ENCODE measurements around the gene HES3. TPM values are rescaled to one million over a fixed set of nuclear protein-coding genes. Genes with fewer than 3 reads are reported as not detected.

HES3 gene
- polyA plus RNA-seq, 1 experiment, result not detected

GRCh38 chr1:6278263-6278662 lies 34.3 kb downstream of the HES3 start:
- Histone ChIP-seq H3K4me3 (ENCODE audit: low read depth, low read length) (no peak overlapping the region), H3K9me3 (ENCODE audit: control insufficient read depth, insufficient read depth, low read length) (no peaks in the 10 kb centered on the region; the same call in 1 of the 2 replicates), H3K27me3 (ENCODE audit: control insufficient read depth, insufficient read depth, low read length) (no peaks in the 10 kb centered on the region), H3K27ac (ENCODE audit: low read depth, low read length) (no peak overlapping the region)
- TF ChIP-seq, protein P1, sequence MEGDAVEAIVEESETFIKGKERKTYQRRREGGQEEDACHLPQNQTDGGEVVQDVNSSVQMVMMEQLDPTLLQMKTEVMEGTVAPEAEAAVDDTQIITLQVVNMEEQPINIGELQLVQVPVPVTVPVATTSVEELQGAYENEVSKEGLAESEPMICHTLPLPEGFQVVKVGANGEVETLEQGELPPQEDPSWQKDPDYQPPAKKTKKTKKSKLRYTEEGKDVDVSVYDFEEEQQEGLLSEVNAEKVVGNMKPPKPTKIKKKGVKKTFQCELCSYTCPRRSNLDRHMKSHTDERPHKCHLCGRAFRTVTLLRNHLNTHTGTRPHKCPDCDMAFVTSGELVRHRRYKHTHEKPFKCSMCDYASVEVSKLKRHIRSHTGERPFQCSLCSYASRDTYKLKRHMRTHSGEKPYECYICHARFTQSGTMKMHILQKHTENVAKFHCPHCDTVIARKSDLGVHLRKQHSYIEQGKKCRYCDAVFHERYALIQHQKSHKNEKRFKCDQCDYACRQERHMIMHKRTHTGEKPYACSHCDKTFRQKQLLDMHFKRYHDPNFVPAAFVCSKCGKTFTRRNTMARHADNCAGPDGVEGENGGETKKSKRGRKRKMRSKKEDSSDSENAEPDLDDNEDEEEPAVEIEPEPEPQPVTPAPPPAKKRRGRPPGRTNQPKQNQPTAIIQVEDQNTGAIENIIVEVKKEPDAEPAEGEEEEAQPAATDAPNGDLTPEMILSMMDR (IDR thresholded peaks at IDR 0.05; ENCODE audit: low read depth, low read length), result no peak
- ChIA-PET POLR2A (no interaction called here), CTCF (no interaction called here)
- no peak for DNase-seq (ENCODE audit: low read depth, low spot score)

GRCh38 chr1:6279066-6279465 lies 35.1 kb downstream of the HES3 start:
- Histone ChIP-seq H3K27me3 (ENCODE audit: control insufficient read depth, insufficient read depth, low read length) (no peaks in the 10 kb centered on the region), H3K4me3 (ENCODE audit: low read depth, low read length) (no peak overlapping the region), H3K9me3 (ENCODE audit: control insufficient read depth, insufficient read depth, low read length) (no peaks in the 10 kb centered on the region; the same call in 1 of the 2 replicates), H3K27ac (ENCODE audit: low read depth, low read length) (no peak overlapping the region)
- TF ChIP-seq, protein P1 (IDR thresholded peaks at IDR 0.05; ENCODE audit: low read depth, low read length), result no peak
- CTCF ChIA-PET, result no interaction called here
- no peak for DNase-seq (ENCODE audit: low read depth, low spot score)
- POLR2A ChIA-PET, result no interaction called here

GRCh38 chr1:6279613-6280383 lies 35.8 kb downstream of the HES3 start:
- H3K27ac ChIP-seq (ENCODE audit: low read depth, low read length), result no peak overlapping the region
- H3K4me3 ChIP-seq (ENCODE audit: low read depth, low read length), result no peak overlapping the region
- POLR2A ChIA-PET, result no interaction called here
- no peaks in the 10 kb centered on the region; the same call in 1 of the 2 replicates for H3K9me3 ChIP-seq (ENCODE audit: control insufficient read depth, insufficient read depth, low read length)
- TF ChIP-seq, protein P1 (IDR thresholded peaks at IDR 0.05; ENCODE audit: low read depth, low read length), result no peak
- DNase-seq (ENCODE audit: low read depth, low spot score), result no peak
- CTCF ChIA-PET, result no interaction called here
- H3K27me3 ChIP-seq (ENCODE audit: control insufficient read depth, insufficient read depth, low read length), result no peaks in the 10 kb centered on the region

- H3K27ac ChIP-seq (ENCODE audit: low read depth, low read length), result no peak overlapping the region
- no peaks in the 10 kb centered on the region; the same call in 1 of the 2 replicates for H3K9me3 ChIP-seq (ENCODE audit: control insufficient read depth, insufficient read depth, low read length)
- POLR2A ChIA-PET, result no interaction called here
- no peak overlapping the region for H3K4me3 ChIP-seq (ENCODE audit: low read depth, low read length)
- H3K27me3 ChIP-seq (ENCODE audit: control insufficient read depth, insufficient read depth, low read length), result no peaks in the 10 kb centered on the region
- DNase-seq (ENCODE audit: low read depth, low spot score), result no peak
- TF ChIP-seq, protein P1 (IDR thresholded peaks at IDR 0.05; ENCODE audit: low read depth, low read length), result peak; percentile 44
- CTCF ChIA-PET, result interaction anchor here (1.0 kb wide), 1 partner anchor 34 kb away, joined by 3 read pairs; no protein-coding TSS in a partner anchor
These were observed 36.9 kb downstream of the HES3 start for GRCh38 chr1:6280761-6281451.

Measured in AG04450 (cell line).